Effector CD8-positive, alpha-beta T cell (primary cell): Measurements from ENCODE around the gene RELN.

ENCODE experiments used
- DNase-seq: peaks from one replicate; lab custom pipeline; 2025; lab: John Stamatoyannopoulos, UW

The RELN gene

GRCh38 chr7:103632972-103633371, 356.5 kb downstream of the RELN start:
- DNase-seq = no peak

- no peak for DNase-seq
These were observed 357.3 kb downstream of the RELN start for GRCh38 chr7:103632005-103632639.

- DNase-seq = no peak
These were observed 359.1 kb downstream of the RELN start for GRCh38 chr7:103630318-103630717.

- no peak for DNase-seq
These were observed 360.7 kb downstream of the RELN start for GRCh38 chr7:103628742-103629141.

- DNase-seq = no peak
These were observed 362.7 kb downstream of the RELN start for GRCh38 chr7:103626776-103627175.

- no peak for DNase-seq
These were observed 367.2 kb downstream of the RELN start for GRCh38 chr7:103622274-103622673.

- no peak for DNase-seq
These were observed 375.5 kb downstream of the RELN start for GRCh38 chr7:103613655-103614642.

GRCh38 chr7:103609778-103610177, 379.7 kb downstream of the RELN start:
- no peak for DNase-seq

GRCh38 chr7:103605640-103606039, 383.8 kb downstream of the RELN start:
- no peak for DNase-seq

GRCh38 chr7:103598326-103598905, 391.0 kb downstream of the RELN start:
- DNase-seq = no peak

GRCh38 chr7:103597606-103598005, 391.9 kb downstream of the RELN start:
- no peak for DNase-seq

GRCh38 chr7:103594186-103594585, 395.3 kb downstream of the RELN start:
- DNase-seq = no peak

- no peak for DNase-seq
These were observed 395.8 kb downstream of the RELN start for GRCh38 chr7:103593691-103594090.

- no peak for DNase-seq
These were observed 396.6 kb downstream of the RELN start for GRCh38 chr7:103592844-103593243.

- no peak for DNase-seq
These were observed 397.3 kb downstream of the RELN start for GRCh38 chr7:103592187-103592586.

- DNase-seq = no peak
These were observed 409.4 kb downstream of the RELN start for GRCh38 chr7:103580031-103580430.

GRCh38 chr7:103577059-103577458, 412.4 kb downstream of the RELN start:
- DNase-seq = no peak

GRCh38 chr7:103576641-103577040, 412.8 kb downstream of the RELN start:
- no peak for DNase-seq

- DNase-seq = no peak
These were observed 414.9 kb downstream of the RELN start for GRCh38 chr7:103574576-103574975.

GRCh38 chr7:103573479-103574058, 415.9 kb downstream of the RELN start:
- no peak for DNase-seq

GRCh38 chr7:103571586-103571985, 417.9 kb downstream of the RELN start:
- DNase-seq = no peak

GRCh38 chr7:103569621-103570305, 419.7 kb downstream of the RELN start:
- DNase-seq = no peak
